UCSD-AML1 (cell line): ENCODE measurements around the gene ATP5PO.
A peak's percentile ranks its signal among the peaks of the same experiment; 100 is the strongest.
"Not testable (repeated sequence)": the region's sequence is repeated elsewhere in the genome, so short reads cannot be mapped to it uniquely, and the experiment has no call there.

Experiments
- DNase-seq: peaks from one replicate; lab custom pipeline; 2025; ENCODE audit not compliant: unreplicated experiment; lab: John Stamatoyannopoulos, UW

The ATP5PO gene

GRCh38 chr21:33940881-33941245 is 25.3 kb upstream of the ATP5PO start:
- no peak for DNase-seq

GRCh38 chr21:33940164-33940880 is 24.7 kb upstream of the ATP5PO start:
- DNase-seq = no peak

- no peak for DNase-seq
These were observed 23.6 kb upstream of the ATP5PO start for GRCh38 chr21:33939226-33939625.

GRCh38 chr21:33938381-33938780 is 22.8 kb upstream of the ATP5PO start:
- DNase-seq = no peak

GRCh38 chr21:33937931-33938339 is 22.3 kb upstream of the ATP5PO start:
- DNase-seq = no peak

GRCh38 chr21:33937146-33937545 is 21.5 kb upstream of the ATP5PO start:
- no peak for DNase-seq

- no peak for DNase-seq
These were observed 20.9 kb upstream of the ATP5PO start for GRCh38 chr21:33936301-33937038.

- no peak for DNase-seq
These were observed 17.1 kb upstream of the ATP5PO start for GRCh38 chr21:33932731-33933130.

GRCh38 chr21:33931799-33932390 is 16.3 kb upstream of the ATP5PO start:
- DNase-seq = no peak

- not testable (repeated sequence) for DNase-seq
These were observed 15.6 kb upstream of the ATP5PO start for GRCh38 chr21:33931052-33931798.

GRCh38 chr21:33926248-33926647 is 10.6 kb upstream of the ATP5PO start:
- not testable (repeated sequence) for DNase-seq

- no peak for DNase-seq
These were observed 9.1 kb upstream of the ATP5PO start for GRCh38 chr21:33924766-33925100.

GRCh38 chr21:33924079-33924765 is 8.6 kb upstream of the ATP5PO start:
- peak; percentile 81 for DNase-seq

GRCh38 chr21:33917421-33917820 is 1.8 kb upstream of the ATP5PO start:
- DNase-seq = no peak

- DNase-seq = no peak
These were observed 580 bp upstream of the ATP5PO start for GRCh38 chr21:33916200-33916567.

GRCh38 chr21:33914188-33914587 is 1.4 kb downstream of the ATP5PO start:
- no peak for DNase-seq

GRCh38 chr21:33909756-33910155 is 5.8 kb downstream of the ATP5PO start:
- DNase-seq = no peak

- DNase-seq = no peak
These were observed 6.8 kb downstream of the ATP5PO start for GRCh38 chr21:33908760-33909159.

- DNase-seq = no peak
These were observed 11.6 kb downstream of the ATP5PO start for GRCh38 chr21:33904041-33904440.

- no peak for DNase-seq
These were observed 13.3 kb downstream of the ATP5PO start for GRCh38 chr21:33902349-33902748.
